Progenitor cell of endocrine pancreas (in vitro differentiated cells): ENCODE data around the gene MPIG6B. TPM values are rescaled to one million over a fixed set of nuclear protein-coding genes. Genes with fewer than 3 reads are reported as not detected.

ENCODE experiments used
- DNase-seq: peaks from one replicate; pipeline ENCODE4 v3.0.0; 2021; ENCODE audit warnings: low spot score; ENCODE audit not compliant: unreplicated experiment
- H3K27ac Mint-ChIP-seq: 2 replicates; pipeline ENCODE4 v1.8.0; 2021; ENCODE audit warnings: mild to moderate bottlenecking, moderate library complexity, mixed read lengths
- H3K27me3 Mint-ChIP-seq: 2 replicates; pipeline ENCODE4 v1.8.0; 2021; ENCODE audit warnings: mixed read lengths
- H3K36me3 Mint-ChIP-seq: 2 replicates; pipeline ENCODE4 v1.8.0; 2022; ENCODE audit warnings: mixed read lengths; ENCODE audit not compliant: insufficient read depth
- H3K4me1 Mint-ChIP-seq: 2 replicates; pipeline ENCODE4 v1.8.0; 2021; ENCODE audit warnings: low read depth, mixed read lengths
- H3K4me3 Mint-ChIP-seq: 2 replicates; pipeline ENCODE4 v1.8.0; 2021; ENCODE audit warnings: low read depth, mild to moderate bottlenecking, moderate library complexity, mixed read lengths
- H3K9me3 Mint-ChIP-seq: 2 replicates; pipeline ENCODE4 v1.8.0; 2021; ENCODE audit warnings: low read depth, mixed read lengths
- CTCF ChIP-seq: fragments of 200-600 bp; sonication (generic); IDR thresholded peaks from one replicate; pipeline ENCODE4 v1.5.0; 2021; ENCODE audit warnings: antibody characterized with exemption, mild to moderate bottlenecking; ENCODE audit not compliant: unreplicated experiment
- total RNA-seq: library from RNA; stranded (reverse); gene quantifications from 2 replicates; pipeline ENCODE4 v1.2.1, GENCODE V29; 2021

Gene MPIG6B
- total RNA-seq, 1 donor from 2014 or later = not detected

- no peak overlapping the region for H3K27ac Mint-ChIP-seq
- H3K4me3 Mint-ChIP-seq = no peak overlapping the region
- no peak for TF ChIP-seq CTCF
- no peak for DNase-seq
- H3K36me3 Mint-ChIP-seq = peaks cover 3% of the 10 kb centered on the region
- no peaks in the 10 kb centered on the region for H3K27me3 Mint-ChIP-seq
- H3K9me3 Mint-ChIP-seq = no peaks in the 10 kb centered on the region
- no peaks in the 10 kb centered on the region for H3K4me1 Mint-ChIP-seq
These were observed 35.1 kb downstream of the MPIG6B start for GRCh38 chr6:31758281-31758680.

- Mint-ChIP-seq H3K27me3 (no peaks in the 10 kb centered on the region), H3K27ac (no peak overlapping the region), H3K4me1 (no peaks in the 10 kb centered on the region), H3K4me3 (no peak overlapping the region), H3K9me3 (no peaks in the 10 kb centered on the region), H3K36me3 (peaks cover 3% of the 10 kb centered on the region)
- no peak for TF ChIP-seq CTCF
- no peak for DNase-seq
These were observed 37.6 kb downstream of the MPIG6B start for GRCh38 chr6:31760790-31761189.

GRCh38 chr6:31761343-31761742 is 38.2 kb downstream of the MPIG6B start:
- no peaks in the 10 kb centered on the region for H3K27me3 Mint-ChIP-seq
- peaks cover 3% of the 10 kb centered on the region for H3K36me3 Mint-ChIP-seq
- TF ChIP-seq CTCF = no peak
- DNase-seq = no peak
- no peaks in the 10 kb centered on the region for H3K4me1 Mint-ChIP-seq
- H3K27ac Mint-ChIP-seq = no peak overlapping the region
- H3K9me3 Mint-ChIP-seq = no peaks in the 10 kb centered on the region
- H3K4me3 Mint-ChIP-seq = no peak overlapping the region

GRCh38 chr6:31762356-31762755 is 39.2 kb downstream of the MPIG6B start, which contains the start of gene SAPCD1:
Gene SAPCD1 (plus strand): TSS chr6:31762656. CDS start chr6:31763055, 399 bp downstream.
- Mint-ChIP-seq H3K27me3 (no peaks in the 10 kb centered on the region), H3K27ac (no peak within 1 kb of the TSS)
- DNase-seq = no peak

GRCh38 chr6:31762878-31763618 is 39.9 kb downstream of the MPIG6B start:
- Mint-ChIP-seq H3K4me1 (no peaks in the 10 kb centered on the region), H3K9me3 (no peaks in the 10 kb centered on the region), H3K27me3 (no peaks in the 10 kb centered on the region), H3K27ac (no peak overlapping the region), H3K4me3 (no peak overlapping the region), H3K36me3 (peaks cover 5% of the 10 kb centered on the region)
- no peak for DNase-seq
- no peak for TF ChIP-seq CTCF

More at GRCh38 chr6:31762356-31762755, 39.2 kb downstream of the MPIG6B start, which contains the start of gene SAPCD1:
- no peaks in the 10 kb centered on the region for H3K4me1 Mint-ChIP-seq
- H3K4me3 Mint-ChIP-seq = no peak within 1 kb of the TSS
- H3K36me3 Mint-ChIP-seq = peaks cover 3% of the 10 kb centered on the region
- H3K9me3 Mint-ChIP-seq = no peaks in the 10 kb centered on the region
- TF ChIP-seq CTCF = no peak
